ENCODE data around the gene EIF3I. TPM values are rescaled to one million over a fixed set of nuclear protein-coding genes. Genes with fewer than 3 reads are reported as not detected.

The EIF3I gene
- total RNA-seq, 1 donor from 2014 or later, result 143 TPM

DNA sequence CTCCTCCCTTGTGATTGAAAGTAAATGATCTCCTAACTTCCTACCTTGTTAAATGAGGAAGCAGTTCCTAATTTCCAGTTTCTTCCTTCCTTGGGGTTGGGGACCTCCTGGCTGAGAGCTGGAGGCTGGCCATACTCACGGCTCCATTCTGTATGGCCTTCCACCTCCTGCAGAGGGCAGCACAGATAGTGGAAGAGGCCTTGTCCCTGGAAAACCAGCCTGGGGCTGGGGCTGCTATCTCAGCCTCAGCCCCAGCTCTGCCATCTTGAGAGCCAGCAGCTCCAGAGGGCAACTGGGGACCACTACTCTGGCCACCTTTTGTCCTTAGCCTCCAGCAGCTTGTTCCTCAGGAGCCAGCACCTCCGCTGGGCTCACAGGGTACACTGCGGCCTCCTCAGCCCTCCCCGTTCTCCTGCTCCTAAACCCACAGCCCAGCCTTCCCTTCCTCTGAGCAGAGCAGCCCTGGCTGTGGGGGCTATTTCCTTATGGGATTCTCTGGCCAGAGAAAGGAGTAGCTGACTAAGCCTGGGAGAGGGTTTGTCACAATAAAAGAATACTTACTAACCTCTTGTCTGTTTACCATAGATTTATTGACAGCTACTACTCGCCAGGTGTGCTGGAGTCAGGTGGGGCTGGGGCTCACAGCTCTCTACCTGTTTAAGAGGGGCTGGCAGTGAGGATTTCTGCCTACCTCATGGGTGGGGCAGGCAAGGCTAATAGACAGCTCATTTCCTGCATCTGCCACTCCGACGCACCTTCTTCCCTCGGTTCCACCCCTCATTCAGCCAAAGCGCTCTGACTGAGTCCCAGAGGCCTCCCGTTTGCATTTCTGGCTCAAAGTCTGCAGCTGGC is 6.4 kb upstream of the EIF3I start:
- H3K27ac Mint-ChIP-seq, result peak overlapping the region; percentile 73
- no peak overlapping the region for H3K4me3 Mint-ChIP-seq (ENCODE audit: low read depth)
- TF ChIP-seq, protein P1, sequence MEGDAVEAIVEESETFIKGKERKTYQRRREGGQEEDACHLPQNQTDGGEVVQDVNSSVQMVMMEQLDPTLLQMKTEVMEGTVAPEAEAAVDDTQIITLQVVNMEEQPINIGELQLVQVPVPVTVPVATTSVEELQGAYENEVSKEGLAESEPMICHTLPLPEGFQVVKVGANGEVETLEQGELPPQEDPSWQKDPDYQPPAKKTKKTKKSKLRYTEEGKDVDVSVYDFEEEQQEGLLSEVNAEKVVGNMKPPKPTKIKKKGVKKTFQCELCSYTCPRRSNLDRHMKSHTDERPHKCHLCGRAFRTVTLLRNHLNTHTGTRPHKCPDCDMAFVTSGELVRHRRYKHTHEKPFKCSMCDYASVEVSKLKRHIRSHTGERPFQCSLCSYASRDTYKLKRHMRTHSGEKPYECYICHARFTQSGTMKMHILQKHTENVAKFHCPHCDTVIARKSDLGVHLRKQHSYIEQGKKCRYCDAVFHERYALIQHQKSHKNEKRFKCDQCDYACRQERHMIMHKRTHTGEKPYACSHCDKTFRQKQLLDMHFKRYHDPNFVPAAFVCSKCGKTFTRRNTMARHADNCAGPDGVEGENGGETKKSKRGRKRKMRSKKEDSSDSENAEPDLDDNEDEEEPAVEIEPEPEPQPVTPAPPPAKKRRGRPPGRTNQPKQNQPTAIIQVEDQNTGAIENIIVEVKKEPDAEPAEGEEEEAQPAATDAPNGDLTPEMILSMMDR (IDR thresholded peaks at IDR 0.05; ENCODE audit: unreplicated experiment), result peak; percentile 73

GRCh38 chr1:32216566-32216965 is 5.6 kb upstream of the EIF3I start:
- no peak for DNase-seq (ENCODE audit: low spot score, unreplicated experiment)
- TF ChIP-seq, protein P1 (IDR thresholded peaks at IDR 0.05; ENCODE audit: unreplicated experiment), result no peak
- Mint-ChIP-seq H3K27me3 (no peaks in the 10 kb centered on the region), H3K9me3 (ENCODE audit: low read depth) (no peaks in the 10 kb centered on the region), H3K36me3 (ENCODE audit: insufficient read depth) (peaks cover 3% of the 10 kb centered on the region), H3K27ac (no peak overlapping the region), H3K4me1 (ENCODE audit: low read depth) (peaks cover 13% of the 10 kb centered on the region), H3K4me3 (ENCODE audit: low read depth) (no peak overlapping the region)

More for the DNA sequence above, 6.4 kb upstream of the EIF3I start:
- Mint-ChIP-seq H3K27me3 (no peaks in the 10 kb centered on the region), H3K4me1 (ENCODE audit: low read depth) (peaks cover 7% of the 10 kb centered on the region), H3K9me3 (ENCODE audit: low read depth) (no peaks in the 10 kb centered on the region), H3K36me3 (ENCODE audit: insufficient read depth) (peaks cover 3% of the 10 kb centered on the region)
- peak; percentile 34 for DNase-seq (ENCODE audit: low spot score, unreplicated experiment)

DNA sequence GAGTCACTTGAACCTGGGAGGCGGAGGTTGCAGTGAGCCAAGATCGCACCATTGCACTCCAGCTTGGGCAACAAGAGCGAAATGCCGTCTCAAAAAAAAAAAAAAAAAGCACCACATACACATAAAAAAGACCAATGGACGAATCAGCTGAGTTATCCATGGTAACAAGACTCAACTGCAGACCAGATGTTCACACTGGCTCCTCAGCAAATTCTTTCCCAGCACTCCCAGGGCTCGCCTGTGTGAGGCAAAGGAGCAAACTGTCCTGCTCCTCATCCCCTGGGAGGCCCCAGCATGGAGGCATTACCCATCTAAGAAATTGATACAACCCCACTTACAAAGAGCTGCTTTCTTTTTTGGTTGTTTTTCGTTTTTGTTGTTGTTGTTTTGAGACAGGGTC is 3.2 kb upstream of the EIF3I start:
- no peak for DNase-seq (ENCODE audit: low spot score, unreplicated experiment)
- Mint-ChIP-seq H3K4me1 (ENCODE audit: low read depth) (peaks cover 22% of the 10 kb centered on the region), H3K36me3 (ENCODE audit: insufficient read depth) (peaks cover 4% of the 10 kb centered on the region), H3K9me3 (ENCODE audit: low read depth) (no peaks in the 10 kb centered on the region), H3K27ac (no peak overlapping the region), H3K4me3 (ENCODE audit: low read depth) (no peak overlapping the region), H3K27me3 (no peaks in the 10 kb centered on the region)
- TF ChIP-seq, protein P1 (IDR thresholded peaks at IDR 0.05; ENCODE audit: unreplicated experiment), result no peak

GRCh38 chr1:32220746-32221580 is 1.2 kb upstream of the EIF3I start:
- no peaks in the 10 kb centered on the region for H3K27me3 Mint-ChIP-seq
- peak overlapping the region; percentile 98 for H3K27ac Mint-ChIP-seq
- peaks cover 6% of the 10 kb centered on the region for H3K36me3 Mint-ChIP-seq (ENCODE audit: insufficient read depth)
- no peak for DNase-seq (ENCODE audit: low spot score, unreplicated experiment)
- peaks cover 23% of the 10 kb centered on the region for H3K4me1 Mint-ChIP-seq (ENCODE audit: low read depth)
- H3K4me3 Mint-ChIP-seq (ENCODE audit: low read depth), result peak overlapping the region; percentile 98
- TF ChIP-seq, protein P1 (IDR thresholded peaks at IDR 0.05; ENCODE audit: unreplicated experiment), result no peak
- H3K9me3 Mint-ChIP-seq (ENCODE audit: low read depth), result no peaks in the 10 kb centered on the region

- H3K9me3 Mint-ChIP-seq (ENCODE audit: low read depth), result no peaks in the 10 kb centered on the region
- peaks cover 6% of the 10 kb centered on the region for H3K36me3 Mint-ChIP-seq (ENCODE audit: insufficient read depth)
- H3K27ac Mint-ChIP-seq, result peak overlapping the region; percentile 98
- H3K4me1 Mint-ChIP-seq (ENCODE audit: low read depth), result peaks cover 22% of the 10 kb centered on the region
- H3K27me3 Mint-ChIP-seq, result no peaks in the 10 kb centered on the region
- TF ChIP-seq, protein P1 (IDR thresholded peaks at IDR 0.05; ENCODE audit: unreplicated experiment), result no peak
- DNase-seq (ENCODE audit: low spot score, unreplicated experiment), result no peak
- peak overlapping the region; percentile 98 for H3K4me3 Mint-ChIP-seq (ENCODE audit: low read depth)
Measured at GRCh38 chr1:32221581-32221979, 627 bp upstream of the EIF3I start.
